Neuronal stem cell (in vitro differentiated cells): ENCODE results near the gene RPL22.

Experiments
- DNase-seq: peaks from one replicate; pipeline ENCODE4 v3.0.0-alpha.2; 2013; ENCODE audit warnings: low spot score
- H2AFZ ChIP-seq: one replicate; pipeline ENCODE4 v1.6.1; 2013; ENCODE audit warnings: mild to moderate bottlenecking, low read length, inconsistent platforms
- H2AK5ac ChIP-seq: 2 replicates; pipeline ENCODE4 v1.6.1; 2013; ENCODE audit warnings: low read depth, mild to moderate bottlenecking, inconsistent platforms, low read length, moderate library complexity, mixed read lengths
- H2BK120ac ChIP-seq: 2 replicates; pipeline ENCODE4 v1.6.1; 2013; ENCODE audit warnings: low read depth, mild to moderate bottlenecking, inconsistent platforms, low read length, moderate library complexity, mixed read lengths
- H2BK12ac ChIP-seq: one replicate; pipeline ENCODE4 v1.6.1; 2013; ENCODE audit warnings: low read length, inconsistent platforms
- H2BK15ac ChIP-seq: 2 replicates; pipeline ENCODE4 v1.6.1; 2013; ENCODE audit warnings: mild to moderate bottlenecking, low read length, inconsistent platforms, mixed read lengths
- H2BK5ac ChIP-seq: one replicate; pipeline ENCODE4 v1.6.1; 2013; ENCODE audit warnings: inconsistent platforms, mild to moderate bottlenecking, low read length, moderate library complexity
- H3K14ac ChIP-seq: one replicate; pipeline ENCODE4 v1.6.1; 2013; ENCODE audit warnings: low read length, inconsistent platforms
- H3K18ac ChIP-seq: 2 replicates; pipeline ENCODE4 v1.6.1; 2013; ENCODE audit warnings: low read length, inconsistent platforms
- H3K23ac ChIP-seq: 2 replicates; pipeline ENCODE4 v1.6.1; 2013; ENCODE audit warnings: low read depth, mild to moderate bottlenecking, mixed read lengths, low read length, inconsistent platforms; ENCODE audit not compliant: poor library complexity
- H3K27ac ChIP-seq: replicated peaks from 3 replicates; pipeline ENCODE4 v1.5.1; 2013; ENCODE audit warnings: low read length, inconsistent platforms
- H3K27me3 ChIP-seq, 3 experiments: 2 replicates each; pipeline ENCODE4 v1.6.1; 2013; ENCODE audit warnings: low read length in 3 of 3, mild to moderate bottlenecking in 2 of 3, inconsistent platforms in 1 of 3, low read depth in 1 of 3, mixed read lengths in 1 of 3, moderate library complexity in 1 of 3; ENCODE audit not compliant: control insufficient read depth in 3 of 3, insufficient read depth in 3 of 3
- H3K36me3 ChIP-seq, 2 donors: replicated peaks in 1 of 2; 2 replicates each; pipeline ENCODE4 v1.6.1; 2013; ENCODE audit warnings: low read length in 2 of 2; ENCODE audit not compliant: control insufficient read depth in 2 of 2, insufficient read depth in 2 of 2
- H3K4ac ChIP-seq: 2 replicates; pipeline ENCODE4 v1.6.1; 2013; ENCODE audit warnings: inconsistent platforms, mild to moderate bottlenecking, low read length, moderate library complexity
- H3K4me1 ChIP-seq, 2 donors: 1 replicate in 1 of 2; 2 replicates in 1 of 2; pipeline ENCODE4 v1.6.1; 2013; ENCODE audit warnings: low read length in 2 of 2, low read depth in 1 of 2; ENCODE audit not compliant: control insufficient read depth in 2 of 2, insufficient read depth in 1 of 2
- H3K4me2 ChIP-seq: one replicate; pipeline ENCODE4 v1.6.1; 2013; ENCODE audit warnings: mild to moderate bottlenecking, low read length, inconsistent platforms; ENCODE audit not compliant: insufficient read depth, poor library complexity, severe bottlenecking
- H3K4me3 ChIP-seq, 2 donors: 2 replicates each; pipeline ENCODE4 v1.5.1; 2013; ENCODE audit warnings: low read length in 2 of 2, mild to moderate bottlenecking in 2 of 2, inconsistent platforms in 1 of 2, moderate library complexity in 1 of 2
- H3K79me1 ChIP-seq: one replicate; pipeline ENCODE4 v1.6.1; 2013; ENCODE audit warnings: low read depth, mild to moderate bottlenecking, inconsistent platforms, low read length, moderate library complexity
- H3K9ac ChIP-seq: one replicate; pipeline ENCODE4 v1.6.1; 2013; ENCODE audit warnings: mild to moderate bottlenecking, low read depth, low read length, inconsistent platforms; ENCODE audit not compliant: poor library complexity
- H3K9me3 ChIP-seq, 2 donors: replicated peaks in 1 of 2; 2 replicates each; pipeline versions ENCODE3 to v1.6.1; 2013; ENCODE audit warnings: low read length in 2 of 2, mild to moderate bottlenecking in 2 of 2, inconsistent platforms in 1 of 2, low read depth in 1 of 2, mixed read lengths in 1 of 2, moderate library complexity in 1 of 2; ENCODE audit not compliant: control insufficient read depth in 2 of 2, insufficient read depth in 1 of 2
- H4K8ac ChIP-seq: one replicate; pipeline ENCODE4 v1.6.1; 2013; ENCODE audit warnings: low read depth, mild to moderate bottlenecking, inconsistent platforms, low read length, moderate library complexity
- H4K91ac ChIP-seq: one replicate; pipeline ENCODE4 v1.6.1; 2013; ENCODE audit warnings: low read length, low read depth, mild to moderate bottlenecking, inconsistent platforms; ENCODE audit not compliant: poor library complexity
- WGBS, 2 donors: extraction: QIAGEN DNeasy Blood & Tissue Kit; methylation state at CpG; one replicate each; pipeline ENCODE4 v1.1.7; 2013; ENCODE audit warnings: missing lambda C conversion rate in 2 of 2, mixed read lengths in 1 of 2; ENCODE audit not compliant: insufficient read length in 2 of 2, insufficient replicate concordance in 1 of 2; ENCODE audit errors: extremely low coverage in 2 of 2; 5-methylcytosine and 5-hydroxymethylcytosine counted together

The RPL22 gene

DNA sequence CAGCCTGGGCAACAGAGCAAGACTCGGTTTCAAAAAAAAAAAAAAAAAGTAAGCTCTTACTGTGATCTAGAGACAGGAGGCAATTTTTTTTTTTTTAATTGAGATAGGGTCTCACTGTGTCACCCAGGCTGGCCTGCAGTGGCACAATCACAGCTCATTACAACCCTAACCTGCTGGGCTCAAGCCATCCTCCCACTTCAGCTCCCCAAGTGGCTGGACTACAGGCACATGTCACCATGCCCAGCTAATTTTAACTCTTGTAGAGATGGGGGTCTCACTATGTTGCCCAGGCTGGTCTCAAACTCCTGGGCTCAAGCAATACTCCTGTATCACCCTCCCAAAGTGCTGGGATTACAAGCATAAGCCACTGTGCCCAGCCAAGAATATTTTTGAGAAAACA lies 7.4 kb downstream of the RPL22 start:
- Histone ChIP-seq H3K36me3 (peaks cover 41 to 94% of the 10 kb centered on the region in 2 donors), H4K91ac (no peak overlapping the region), H3K23ac (no peak overlapping the region), H3K18ac (no peak overlapping the region), H3K27ac (no peak overlapping the region), H4K8ac (no peak overlapping the region), H3K27me3 (no peaks in the 10 kb centered on the region), H2BK5ac (no peak overlapping the region), H2AK5ac (no peak overlapping the region), H3K14ac (no peak overlapping the region), H2BK15ac (no peak overlapping the region), H3K4me3 (peak overlapping the region in 1 of 2 donors; percentile 16), H3K9me3 (no peaks in the 10 kb centered on the region), H3K9ac (no peak overlapping the region), H3K4ac (no peak overlapping the region), H2AFZ (no peak overlapping the region), H3K4me1 (no peaks in the 10 kb centered on the region), H2BK12ac (no peak overlapping the region), H3K4me2 (no peak overlapping the region), H2BK120ac (no peak overlapping the region), H3K79me1 (peaks cover 6% of the 10 kb centered on the region)
- no CpG with 5 or more reads among the region's 1 CpG for WGBS, 2 donors
- DNase-seq: no peak

DNA sequence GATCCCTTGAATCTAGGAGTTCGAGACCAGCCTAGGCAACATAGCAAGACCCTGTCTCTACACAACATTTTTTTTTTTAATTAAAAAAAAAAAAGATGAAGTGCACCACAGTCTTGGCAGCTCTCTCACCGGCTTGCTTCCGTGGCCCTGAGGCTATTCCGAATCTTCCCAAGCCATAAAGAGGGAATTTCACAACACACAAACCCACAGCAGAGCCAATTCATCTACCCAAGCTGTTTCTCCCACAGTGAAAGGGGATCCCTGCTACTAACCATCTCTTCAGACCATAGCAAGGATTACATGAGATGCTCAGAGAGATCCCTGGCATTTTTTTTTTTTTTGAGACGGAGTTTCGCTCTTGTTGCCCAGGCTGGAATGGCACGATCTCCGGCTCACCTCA lies 10.9 kb downstream of the RPL22 start:
- Histone ChIP-seq H4K8ac (no peak overlapping the region), H3K4ac (no peak overlapping the region), H2AFZ (no peak overlapping the region), H3K18ac (no peak overlapping the region), H2AK5ac (no peak overlapping the region), H4K91ac (no peak overlapping the region), H3K27me3 (no peaks in the 10 kb centered on the region), H3K4me1 (no peaks in the 10 kb centered on the region), H3K14ac (no peak overlapping the region), H3K27ac (no peak overlapping the region), H3K9me3 (no peaks in the 10 kb centered on the region), H3K4me3 (no peak overlapping the region), H3K23ac (no peak overlapping the region), H2BK5ac (no peak overlapping the region), H2BK15ac (no peak overlapping the region), H3K4me2 (no peak overlapping the region), H3K79me1 (peaks cover 3% of the 10 kb centered on the region), H3K9ac (no peak overlapping the region), H2BK120ac (no peak overlapping the region), H3K36me3 (peaks cover 33 to 86% of the 10 kb centered on the region in 2 donors), H2BK12ac (no peak overlapping the region)
- no CpG with 5 or more reads among the region's 8 CpGs for WGBS, 2 donors
- DNase-seq: no peak

DNA sequence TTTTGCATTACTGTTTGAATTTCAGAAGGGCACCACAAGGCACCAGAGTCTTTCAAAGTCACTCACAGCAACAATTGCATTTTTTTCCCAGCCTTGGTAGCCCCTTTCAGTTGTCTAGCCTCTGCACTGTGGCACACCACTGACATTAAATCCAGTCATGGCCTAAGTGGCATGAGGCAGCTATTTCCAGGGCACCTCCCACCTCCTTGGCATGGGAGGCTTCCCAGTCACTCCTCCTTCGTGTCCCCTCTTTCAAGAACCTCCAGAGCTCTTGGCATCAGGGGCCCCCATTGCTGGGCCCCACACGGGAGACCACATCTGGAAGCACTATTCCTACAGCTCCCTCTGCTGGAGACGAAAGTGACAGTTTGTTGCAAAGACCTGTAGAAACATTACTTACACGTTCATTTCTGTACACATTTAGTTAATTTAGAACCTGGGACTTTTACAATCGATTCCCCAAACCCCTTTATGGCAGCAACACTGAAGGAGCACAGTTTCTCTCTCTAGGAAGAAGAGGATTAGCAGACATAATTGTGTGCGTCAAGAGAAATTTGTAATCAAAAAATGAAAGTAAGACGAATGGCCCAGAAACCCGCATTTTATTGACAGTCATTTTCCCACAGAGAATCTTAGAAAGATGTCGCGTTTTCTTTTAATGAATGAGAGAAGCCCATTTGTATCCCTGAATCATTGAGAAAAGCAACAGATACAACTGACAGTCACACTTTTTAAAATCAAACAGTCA lies 13.6 kb downstream of the RPL22 start:
- Histone ChIP-seq H2BK120ac (no peak overlapping the region), H3K9ac (no peak overlapping the region), H3K79me1 (no peaks in the 10 kb centered on the region), H3K27ac (no peak overlapping the region), H2BK5ac (no peak overlapping the region), H4K8ac (no peak overlapping the region), H3K4me3 (no peak overlapping the region), H3K36me3 (peaks cover 20 to 64% of the 10 kb centered on the region in 2 donors), H3K9me3 (no peaks in the 10 kb centered on the region), H3K4me2 (no peak overlapping the region), H3K18ac (no peak overlapping the region), H4K91ac (no peak overlapping the region), H2AK5ac (no peak overlapping the region), H2AFZ (no peak overlapping the region), H3K27me3 (peaks cover 0 to 21% (median 15%) of the 10 kb centered on the region in 3 experiments), H3K14ac (no peak overlapping the region), H2BK12ac (no peak overlapping the region), H3K4me1 (peaks cover 0 to 8% of the 10 kb centered on the region in 2 donors), H3K23ac (no peak overlapping the region), H2BK15ac (no peak overlapping the region), H3K4ac (no peak overlapping the region)
- no peak for DNase-seq
- WGBS, 2 donors: no CpG with 5 or more reads among the region's 10 CpGs

DNA sequence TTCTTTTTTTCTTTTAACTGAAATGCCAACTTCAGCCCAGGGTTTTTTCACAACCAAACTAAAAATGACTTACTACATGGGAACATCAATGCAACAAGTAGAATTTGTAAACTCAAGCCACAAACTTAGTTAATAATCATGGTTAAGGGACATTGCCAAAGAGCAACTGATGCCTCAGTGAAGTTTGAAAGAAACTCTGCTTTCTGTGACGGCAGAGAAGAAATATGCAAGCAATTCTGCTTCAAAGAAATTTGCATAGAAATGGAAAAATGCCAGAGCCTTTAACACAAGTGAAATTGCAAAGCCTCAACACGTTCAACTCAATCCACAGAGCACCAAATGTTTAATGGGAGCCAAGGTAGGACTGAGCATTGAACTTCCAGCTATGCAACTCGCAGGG lies 14.2 kb downstream of the RPL22 start:
- Histone ChIP-seq H3K36me3 (peaks cover 19 to 57% of the 10 kb centered on the region in 2 donors), H3K27ac (no peak overlapping the region)

More for the DNA sequence above, 14.2 kb downstream of the RPL22 start:
- Histone ChIP-seq H3K4ac (no peak overlapping the region), H4K8ac (no peak overlapping the region), H2BK15ac (no peak overlapping the region), H2AFZ (no peak overlapping the region), H2BK5ac (no peak overlapping the region), H3K18ac (no peak overlapping the region), H2BK120ac (no peak overlapping the region), H3K4me3 (no peak overlapping the region), H2AK5ac (no peak overlapping the region), H3K4me2 (no peak overlapping the region), H4K91ac (no peak overlapping the region), H3K79me1 (no peaks in the 10 kb centered on the region), H3K27me3 (peaks cover 6 to 27% (median 22%) of the 10 kb centered on the region in 3 experiments), H3K9ac (no peak overlapping the region), H3K4me1 (peaks cover 0 to 8% of the 10 kb centered on the region in 2 donors), H3K23ac (no peak overlapping the region), H3K14ac (no peak overlapping the region), H2BK12ac (no peak overlapping the region), H3K9me3 (no peaks in the 10 kb centered on the region)
- WGBS, 2 donors: no CpG with 5 or more reads among the region's 3 CpGs
- no peak for DNase-seq
